Posterior vena cava (tissue), 2 donors: Measurements from ENCODE around the gene LAMTOR1. TPM values are rescaled to one million over a fixed set of nuclear protein-coding genes. Genes with fewer than 3 reads are reported as not detected.

ENCODE experiments used
- DNase-seq: peaks from one replicate; pipeline ENCODE4 v3.0.0-alpha.2; 2020; ENCODE audit warnings: low spot score
- intact Hi-C, 2 donors: fragments of 100-400 bp; cut with DNase I; formaldehyde crosslinking; loops; one replicate each; pipeline versions ENCODE4 v1.14.1 to v1.14.2; 2022 to 2023
- total RNA-seq, 2 donors: library from RNA; stranded (reverse); fragmentation: NEBNext Ultra II Directional; extraction: Animal tissue kit (Norgen Biotek cat#: 25700); gene quantifications; one replicate each; pipeline ENCODE4 v1.2.1, GENCODE V29; 2021
- donor health status: DM: yes; HTN: yes; CAD: no.
- donor health status: DM: yes; HTN: yes; CAD: no.

The LAMTOR1 gene
- total RNA-seq, 2 donors from 2014 or later: 63.3 to 73.7 TPM

DNA sequence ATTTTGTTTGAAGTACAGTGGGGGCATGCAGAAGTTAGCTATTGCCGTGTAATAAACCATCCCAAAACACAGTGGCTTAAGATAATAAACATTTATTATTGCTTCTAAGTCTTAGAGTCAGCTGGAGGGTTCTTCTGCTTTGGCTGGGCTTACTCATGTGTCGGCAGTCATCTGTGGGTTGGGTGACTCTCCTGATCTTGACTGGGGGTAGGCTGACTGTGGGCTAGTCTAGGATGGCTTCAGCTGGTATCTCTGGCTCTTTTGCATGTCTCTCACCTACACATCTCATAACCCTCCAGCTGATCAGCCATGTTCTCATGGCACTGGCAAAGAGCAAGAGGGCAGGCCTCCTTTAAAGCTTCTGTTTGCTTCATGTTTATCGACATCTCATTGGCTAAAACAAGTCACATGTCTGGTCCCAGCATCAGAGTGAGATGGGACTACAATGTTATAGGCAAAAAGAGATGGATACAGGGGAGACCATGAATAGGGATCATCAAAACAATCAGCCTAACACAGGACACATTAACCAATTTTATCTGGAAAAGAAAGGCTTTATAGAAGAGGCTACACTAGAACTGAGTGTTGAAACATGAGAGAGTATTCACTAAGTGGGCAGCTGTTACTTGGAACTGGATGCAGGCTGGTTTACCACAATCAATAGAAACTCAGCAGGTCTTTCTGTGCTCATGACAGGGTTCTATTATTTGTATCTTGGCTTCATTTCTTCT is 17.3 kb downstream of the LAMTOR1 start:
- intact Hi-C loops: no loop called here
- no peak for DNase-seq

DNA sequence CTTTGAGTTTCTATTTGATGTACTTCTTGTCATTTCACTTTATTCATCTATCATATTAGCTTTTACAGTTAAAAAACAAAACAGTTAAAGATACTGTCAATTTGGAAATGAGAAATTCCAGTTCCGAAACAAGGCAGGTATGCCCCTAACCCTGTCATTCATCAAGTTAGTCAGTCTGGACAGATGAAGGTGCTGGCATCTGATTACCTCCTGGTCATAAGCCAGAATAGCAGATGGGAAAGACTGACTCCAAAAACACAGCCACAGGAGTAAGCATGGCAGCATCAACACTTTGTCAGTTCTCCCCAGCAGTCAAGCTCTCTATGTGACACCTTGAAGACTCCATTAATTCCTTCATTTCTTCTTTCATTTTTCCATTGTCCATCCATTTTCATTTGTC is 18.1 kb downstream of the LAMTOR1 start:
- intact Hi-C loops: loop anchor here in 1 of 2 donors (5.0 kb wide), 1 partner anchor 48 kb away; no protein-coding TSS in a partner anchor
- DNase-seq: no peak

DNA sequence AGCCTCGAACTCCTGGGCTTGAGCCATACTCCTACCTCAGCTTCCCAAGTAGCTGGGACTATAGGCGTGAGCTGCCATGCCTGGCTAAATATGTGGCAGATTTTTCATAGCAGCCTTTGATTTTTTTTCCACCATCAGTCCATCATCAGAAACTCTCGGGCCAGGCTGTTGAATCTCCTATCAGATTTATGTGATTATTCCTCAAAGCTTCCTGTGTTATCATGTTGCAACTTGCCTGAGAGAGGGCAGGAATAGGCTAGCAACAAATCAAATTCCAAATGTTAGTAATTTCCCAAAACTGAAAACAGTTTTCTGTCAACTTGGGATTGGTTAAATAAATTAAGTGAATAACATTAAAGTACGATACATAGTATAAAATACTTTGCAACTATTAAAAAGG is 19.0 kb downstream of the LAMTOR1 start:
- intact Hi-C loops: loop anchor here in 1 of 2 donors (5.0 kb wide), 1 partner anchor 47 kb away; no protein-coding TSS in a partner anchor
- DNase-seq: no peak

DNA sequence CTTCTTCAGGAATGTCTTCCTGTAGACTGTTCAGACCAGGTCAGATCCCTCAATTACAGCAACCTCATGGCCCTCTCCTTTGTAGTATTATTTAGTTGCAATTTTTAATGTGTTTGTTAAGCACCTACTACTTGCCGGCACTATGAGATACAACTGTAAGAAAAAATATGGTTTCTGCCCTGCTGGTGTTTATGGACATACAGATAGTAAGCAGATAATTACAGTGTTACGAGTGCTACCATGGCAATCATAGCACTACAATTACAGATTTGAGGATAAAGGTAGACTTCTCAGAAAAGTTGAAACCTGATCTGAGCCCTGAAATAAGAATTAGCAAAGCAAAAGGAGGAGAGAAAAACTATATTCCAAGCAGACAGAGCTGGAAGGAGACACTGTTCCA is 19.7 kb downstream of the LAMTOR1 start:
- intact Hi-C loops: loop anchor here in 1 of 2 donors (5.0 kb wide), 1 partner anchor 46 kb away; no protein-coding TSS in a partner anchor
- no peak for DNase-seq

DNA sequence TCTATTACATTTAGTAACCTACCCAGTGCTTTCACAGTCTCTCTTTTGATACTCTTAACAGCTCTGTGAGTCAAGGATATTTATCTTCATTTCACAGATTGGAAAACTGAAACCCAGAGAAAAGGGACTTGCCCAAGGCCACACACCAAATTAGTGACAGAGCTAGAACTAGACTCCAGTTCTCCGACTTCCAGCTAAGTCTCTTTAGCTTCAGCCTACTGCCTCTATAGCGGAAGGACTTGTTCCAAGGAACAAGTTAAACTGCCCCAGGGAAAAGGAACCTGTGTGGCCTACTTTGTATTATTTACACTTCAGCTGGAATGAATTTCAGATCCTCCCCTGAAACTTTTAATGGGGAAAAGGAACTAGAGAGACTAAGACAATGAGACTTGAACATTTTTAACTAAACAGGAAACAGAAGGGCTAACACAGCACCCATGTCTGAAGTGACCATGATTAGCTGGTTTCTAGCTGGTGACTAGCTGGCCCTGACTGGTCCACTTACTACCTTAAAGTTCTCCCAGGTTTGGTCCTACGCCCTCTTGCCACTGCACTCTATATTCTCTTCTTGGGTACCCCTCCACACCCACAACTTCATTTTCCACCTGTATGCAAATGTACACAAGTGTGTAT is 21.2 kb downstream of the LAMTOR1 start:
- no peak for DNase-seq
- intact Hi-C loops: loop anchor here in 1 of 2 donors (5.0 kb wide), 1 partner anchor 45 kb away; no protein-coding TSS in a partner anchor

DNA sequence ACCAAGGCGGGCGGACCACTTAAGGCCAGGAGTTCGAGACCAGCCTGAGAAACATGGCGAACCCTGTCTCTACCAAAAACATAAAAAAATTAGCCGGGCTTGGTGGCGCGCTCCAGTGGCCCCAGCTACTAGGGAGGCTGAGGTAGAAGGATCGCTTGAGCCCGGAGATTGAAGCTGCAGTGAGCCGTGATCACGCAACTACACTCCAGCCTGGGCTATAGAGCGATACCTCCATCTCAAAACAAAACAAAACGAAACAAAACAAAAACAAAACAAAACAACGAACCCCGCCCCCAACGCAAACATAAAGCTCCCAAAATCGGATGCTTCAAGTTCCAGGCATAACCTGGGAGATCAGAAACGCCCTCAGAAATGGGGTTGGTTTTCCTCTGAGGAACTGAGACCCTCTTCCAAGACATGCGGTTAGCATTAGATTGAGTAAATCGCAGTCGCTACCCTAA is 21.9 kb downstream of the LAMTOR1 start:
- intact Hi-C loops: loop anchor here in 1 of 2 donors (5.0 kb wide), 1 partner anchor 44 kb away; no protein-coding TSS in a partner anchor
- DNase-seq: no peak

DNA sequence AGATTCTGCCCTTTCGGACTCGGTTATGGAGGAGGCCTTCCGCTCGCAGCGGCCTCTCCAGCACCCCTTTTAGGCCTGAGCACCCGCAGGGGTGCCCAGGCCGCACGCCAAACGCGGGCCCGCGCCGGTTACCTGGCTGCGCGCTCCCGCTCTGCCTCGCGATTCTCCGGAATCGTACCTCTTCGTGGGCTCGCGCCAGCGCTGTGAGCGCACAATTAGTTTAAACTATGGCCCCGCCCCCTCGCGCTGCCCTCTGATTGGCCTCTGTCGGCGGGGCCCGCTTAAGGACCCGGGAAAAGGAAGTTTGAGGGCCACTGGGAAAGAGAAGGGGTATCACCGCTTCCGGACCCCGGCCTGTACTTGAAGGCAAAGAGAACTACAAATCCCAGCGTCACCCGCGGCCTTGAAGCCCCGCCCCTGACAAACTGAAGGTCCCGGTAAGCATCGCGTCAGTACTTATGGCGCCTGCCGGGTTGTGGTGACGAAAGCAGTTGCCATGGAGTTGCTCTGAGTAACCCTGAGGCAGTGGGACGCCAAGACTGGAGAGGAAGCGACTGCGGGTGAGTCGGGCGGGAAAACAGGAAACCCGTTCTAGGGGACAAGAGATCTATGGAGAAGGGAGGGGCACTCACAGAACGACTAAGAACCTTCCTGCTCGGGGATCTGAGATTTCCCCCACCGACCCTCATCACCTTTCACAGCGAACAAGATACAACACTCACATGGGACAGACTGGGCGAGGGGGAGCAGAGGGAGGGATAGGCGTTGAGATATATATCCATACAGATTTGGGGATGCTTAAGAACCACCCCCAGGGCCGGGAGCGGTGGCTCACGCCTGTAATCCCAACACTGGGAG is 22.5 kb downstream of the LAMTOR1 start, which contains the start of the genes LRRC51 and NUMA1:
Gene LRRC51 (plus strand): TSS at position 525 of the 858 bp plus-strand sequence. CDS start 8,234 bp downstream, outside the sequence.
Gene NUMA1 (minus strand): TSS at position 217 of the 858 bp plus-strand sequence. CDS start 44,599 bp downstream, outside the sequence.
- intact Hi-C loops: loop anchor here in 1 of 2 donors (5.0 kb wide), 1 partner anchor 43 kb away; no protein-coding TSS in a partner anchor

DNA sequence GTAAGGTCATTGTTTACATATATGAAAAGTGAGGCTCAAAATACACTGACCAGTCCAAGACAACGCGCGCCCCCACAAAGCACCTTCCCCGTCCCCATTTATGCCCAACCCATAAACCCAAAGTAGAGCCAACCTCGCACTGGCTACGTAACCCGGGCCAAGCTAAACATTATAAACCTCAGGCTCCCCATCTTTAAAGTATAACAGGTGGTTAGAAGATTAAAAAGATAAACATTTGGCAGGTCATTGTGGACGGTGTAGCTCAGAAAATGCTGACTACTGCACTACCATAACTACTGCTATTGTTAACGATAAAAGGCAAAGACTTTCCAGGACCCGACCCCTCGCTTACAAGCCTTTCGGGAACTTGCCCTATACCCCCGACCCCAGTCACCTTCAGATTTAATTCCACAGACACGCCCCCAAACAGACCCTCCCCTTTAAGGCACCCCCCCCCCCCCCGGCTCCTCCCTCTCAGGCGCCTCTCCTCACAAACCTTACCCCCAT is 23.2 kb downstream of the LAMTOR1 start:
- DNase-seq: no peak
- intact Hi-C loops: loop anchor here in 1 of 2 donors (5.0 kb wide), 1 partner anchor 43 kb away; no protein-coding TSS in a partner anchor

More for the DNA sequence above, 22.5 kb downstream of the LAMTOR1 start, which contains the start of the genes LRRC51 and NUMA1:
- DNase-seq: peak; percentile 100

DNA sequence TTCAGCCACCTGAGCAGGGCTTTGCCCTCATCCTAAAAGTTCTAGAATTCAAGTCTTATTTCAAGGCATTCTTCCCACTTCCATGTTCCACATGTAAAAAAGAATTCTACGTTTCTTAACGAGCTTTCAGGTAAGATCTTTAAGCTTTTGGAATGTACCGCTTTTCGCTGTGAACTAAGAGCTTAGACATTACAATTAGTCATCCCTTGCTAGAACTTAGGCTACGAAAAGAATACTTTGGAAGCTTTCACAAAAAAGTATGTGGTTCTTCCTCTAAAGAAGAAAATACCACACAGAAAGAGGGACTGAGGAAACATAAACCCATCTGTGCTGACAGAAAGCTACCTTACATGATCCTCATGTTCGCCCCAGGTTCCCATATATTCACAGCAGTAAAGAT is 24.6 kb downstream of the LAMTOR1 start:
- no peak for DNase-seq
- intact Hi-C loops: no loop called here

DNA sequence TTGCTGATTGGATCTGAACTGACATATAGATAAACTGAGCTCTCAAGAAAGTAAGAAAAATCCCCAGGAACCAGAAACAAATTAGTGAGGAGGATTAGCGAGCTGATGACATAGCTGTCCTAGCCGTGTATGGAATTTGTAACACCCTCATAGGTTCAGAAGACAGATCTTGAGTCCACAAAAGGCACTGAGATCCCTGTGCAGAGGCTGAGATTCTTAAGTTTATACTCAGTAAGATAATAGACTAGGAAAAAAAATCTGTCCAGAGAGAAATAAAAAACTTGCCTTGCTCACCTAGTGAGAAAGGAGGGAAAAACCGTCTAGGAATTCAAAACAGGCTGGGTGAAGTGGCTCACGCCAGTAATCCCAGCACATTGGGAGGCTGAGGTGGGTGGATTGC is 27.3 kb downstream of the LAMTOR1 start:
- DNase-seq: no peak
- intact Hi-C loops: no loop called here

DNA sequence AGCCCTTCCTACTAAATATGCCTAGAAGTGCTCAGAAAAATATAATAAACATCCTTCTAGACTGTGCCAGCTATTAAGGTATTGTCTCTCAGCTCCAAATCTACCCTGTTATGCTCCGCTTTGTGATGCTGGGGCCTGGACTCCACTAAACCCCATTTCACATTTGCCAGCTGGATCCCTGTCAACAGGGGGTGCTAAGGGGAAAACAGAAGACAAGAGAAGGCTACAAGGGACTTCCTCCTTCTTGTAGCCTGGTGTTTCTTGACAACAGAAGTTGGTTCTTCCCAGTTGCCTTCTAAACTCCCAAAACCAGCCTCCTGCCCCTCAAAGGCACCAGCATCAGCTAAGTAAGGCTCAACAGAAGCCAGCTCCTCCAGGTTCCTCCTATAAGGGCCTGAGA is 28.0 kb downstream of the LAMTOR1 start:
- intact Hi-C loops: no loop called here
- DNase-seq: no peak

DNA sequence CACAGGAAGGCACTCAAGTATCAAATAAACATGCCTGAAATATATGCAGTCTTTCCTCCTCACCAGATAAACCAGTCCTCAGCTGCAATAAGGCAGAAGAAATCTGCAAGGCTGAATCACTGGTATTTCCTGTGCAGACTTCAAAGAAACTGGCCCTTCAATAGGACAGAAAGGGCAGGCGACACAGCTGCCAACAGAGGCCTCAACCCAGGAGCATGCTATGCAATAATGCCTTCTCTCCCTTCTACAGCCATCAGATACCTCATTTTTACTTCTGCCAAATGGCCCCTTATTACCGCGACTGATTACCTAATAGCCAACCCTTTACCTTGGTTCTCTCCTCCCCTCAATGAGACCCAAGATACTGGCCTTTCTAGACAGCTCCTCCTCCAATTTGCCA is 30.7 kb downstream of the LAMTOR1 start:
- no peak for DNase-seq
- intact Hi-C loops: no loop called here

DNA sequence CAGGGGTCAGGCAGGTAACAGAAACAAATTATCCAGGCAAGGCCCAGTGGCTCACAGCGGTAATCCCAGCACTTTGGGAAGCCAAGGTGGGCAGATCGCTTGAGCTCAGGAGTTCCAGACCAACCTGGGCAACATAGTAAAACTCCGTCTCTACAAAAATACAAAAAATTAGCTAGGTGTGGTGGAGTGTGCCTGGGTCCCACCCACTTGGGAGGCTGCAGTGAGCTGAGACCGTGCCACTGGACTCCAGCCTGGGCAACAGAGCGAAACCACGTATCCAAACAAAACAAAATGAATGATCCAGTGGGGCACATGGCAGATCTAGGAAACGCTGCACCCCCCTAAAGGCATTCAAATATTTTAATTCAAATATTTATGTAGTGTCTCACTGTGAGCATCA is 32.6 kb downstream of the LAMTOR1 start:
- intact Hi-C loops: no loop called here
- no peak for DNase-seq

DNA sequence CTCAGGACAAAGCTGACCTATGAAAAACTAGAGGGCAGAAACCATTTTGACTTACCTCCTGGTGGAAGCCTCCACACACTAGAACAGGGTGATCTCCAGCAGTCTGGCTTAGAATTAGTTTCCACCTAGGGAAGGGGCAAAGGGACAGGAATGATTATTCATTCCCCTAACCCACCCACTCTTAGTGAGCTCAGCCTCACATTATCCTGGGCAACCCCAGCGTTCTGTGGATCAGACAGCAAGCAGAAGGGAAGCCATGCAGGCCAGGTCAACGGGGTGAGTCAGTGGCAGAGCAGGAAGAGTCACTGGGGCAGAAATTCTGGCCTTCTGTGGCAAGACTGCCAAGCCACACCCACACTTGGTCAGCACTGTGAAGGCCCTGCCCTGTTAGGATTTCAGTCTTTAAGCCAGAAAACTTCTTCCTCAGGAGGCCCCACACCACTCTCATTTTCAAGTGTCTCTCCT is 33.3 kb downstream of the LAMTOR1 start:
- intact Hi-C loops: no loop called here
- peak; percentile 96 for DNase-seq

DNA sequence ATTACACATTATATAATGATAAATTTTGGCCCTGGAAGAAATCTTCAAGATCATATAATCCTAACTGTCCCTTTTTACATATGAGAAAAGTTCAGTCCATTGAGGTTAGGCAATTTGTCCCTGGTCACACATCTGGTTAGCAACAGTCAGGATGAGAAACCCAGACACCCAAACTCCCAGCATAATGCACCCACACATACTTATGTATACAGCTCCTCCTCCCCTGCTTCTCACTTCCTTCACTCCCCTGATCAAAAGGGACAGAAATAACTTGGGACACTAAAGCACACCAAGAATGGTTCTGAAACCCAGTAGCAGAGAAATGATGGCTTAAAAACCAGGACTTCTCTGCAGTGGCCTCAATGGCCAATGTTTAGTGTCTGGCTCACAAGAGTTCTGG is 33.9 kb downstream of the LAMTOR1 start:
- intact Hi-C loops: no loop called here

DNA sequence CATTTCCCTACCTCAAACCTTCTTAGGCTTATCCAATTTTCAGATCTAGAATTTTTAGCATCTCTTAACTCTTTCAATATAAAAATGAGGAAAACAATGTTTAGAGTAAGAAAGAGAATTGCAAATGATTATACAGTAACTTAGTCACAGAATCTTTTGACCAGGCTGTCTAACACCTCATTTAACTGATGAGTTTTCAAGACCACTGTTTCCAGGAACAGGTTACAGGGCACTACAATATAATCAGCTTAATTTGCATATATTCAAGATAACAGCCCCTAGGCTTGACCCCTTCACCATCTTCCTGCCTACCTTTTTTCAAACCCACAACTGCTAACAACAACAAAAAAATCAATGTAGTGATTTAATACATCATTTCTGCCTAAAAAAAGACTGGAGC is 35.4 kb downstream of the LAMTOR1 start:
- no peak for DNase-seq
- intact Hi-C loops: no loop called here

More for the DNA sequence above, 33.9 kb downstream of the LAMTOR1 start:
- DNase-seq: no peak

DNA sequence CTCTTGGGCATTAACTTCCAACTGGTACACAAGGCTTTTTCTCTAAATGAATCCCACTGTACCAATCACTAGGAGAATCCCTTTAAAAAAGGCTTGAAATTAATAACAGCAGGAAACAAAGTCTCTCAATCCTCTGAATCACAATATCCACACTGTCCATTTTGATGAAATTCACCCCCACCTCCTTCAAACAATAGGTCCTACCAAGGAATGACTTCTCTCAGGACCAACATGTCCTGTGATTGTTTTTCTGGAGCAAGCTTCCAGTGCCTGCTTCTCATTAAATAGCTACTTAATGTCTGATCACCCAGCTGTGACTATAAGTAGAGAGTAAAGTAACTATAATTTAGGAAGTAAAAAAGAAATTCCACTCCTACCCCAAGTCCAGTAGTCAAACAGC is 35.8 kb downstream of the LAMTOR1 start:
- DNase-seq: no peak
- intact Hi-C loops: no loop called here

DNA sequence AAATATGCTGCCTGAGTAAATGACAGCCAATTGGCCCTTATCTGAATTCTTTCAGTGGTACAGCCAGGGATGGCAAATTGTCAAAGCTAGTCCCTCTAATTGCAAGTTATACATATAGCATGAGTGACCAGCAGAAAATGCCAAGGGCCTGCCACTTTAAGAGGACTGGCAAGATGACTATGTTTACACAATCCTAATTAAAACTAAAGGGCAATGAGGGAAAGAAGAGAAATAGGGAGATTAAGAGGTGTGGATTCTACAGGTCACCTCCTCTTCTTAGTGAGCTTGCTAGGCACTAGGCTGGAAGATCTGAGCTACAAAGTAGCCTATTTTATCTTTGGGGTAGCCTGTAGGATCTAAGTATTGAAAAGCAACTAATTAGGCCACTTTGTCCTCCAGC is 36.2 kb downstream of the LAMTOR1 start:
- intact Hi-C loops: no loop called here
- DNase-seq: no peak
